Heart left ventricle (tissue), 16 donors: ENCODE measurements around the gene SLC9A9. TPM values are rescaled to one million over a fixed set of nuclear protein-coding genes. Genes with fewer than 3 reads are reported as not detected.

Experiments used
- ATAC-seq, 4 donors: fragments of 200-7000 bp; cut with Tn5 transposase; one replicate each; pipeline ENCODE4 v1.9.1; 2020 to 2022; ENCODE audit warnings: moderate library complexity in 4 of 4, mild to moderate bottlenecking in 3 of 4, moderate number of reproducible peaks in 1 of 4
- DNase-seq, 5 donors: peaks; one replicate each; pipeline ENCODE4 v3.0.0-alpha.2; 2020
- H3K27ac ChIP-seq, 12 donors: fragments of 200-600 bp; sonication (generic) in 4 of 12; one replicate each; pipeline versions ENCODE4 v1.5.0 to v1.8.0; 2016 to 2022; ENCODE audit warnings: mild to moderate bottlenecking in 2 of 12
- H3K27me3 ChIP-seq, 9 donors: fragments of 200-600 bp; sonication (generic) in 2 of 9; one replicate each; pipeline versions ENCODE4 v1.5.1 to v1.8.0; 2016 to 2022; ENCODE audit warnings: mild to moderate bottlenecking in 3 of 9
- H3K36me3 ChIP-seq, 9 donors: fragments of 200-600 bp; sonication (generic) in 2 of 9; one replicate each; pipeline versions ENCODE4 v1.5.0 to v1.8.0; 2018 to 2022; ENCODE audit warnings: mild to moderate bottlenecking in 2 of 9
- H3K4me1 ChIP-seq, 12 donors: fragments of 200-600 bp; sonication (generic) in 4 of 12; one replicate each; pipeline versions ENCODE4 v1.5.0 to v1.8.0; 2016 to 2022; ENCODE audit warnings: mild to moderate bottlenecking in 3 of 12
- H3K4me3 ChIP-seq, 12 donors: fragments of 200-600 bp; sonication (generic) in 4 of 12; one replicate each; pipeline versions ENCODE4 v1.5.0 to v1.8.0; 2017 to 2022; ENCODE audit warnings: mild to moderate bottlenecking in 9 of 12, moderate library complexity in 4 of 12
- H3K9me3 ChIP-seq, 12 donors: fragments of 200-600 bp; sonication (generic) in 4 of 12; one replicate each; pipeline versions ENCODE4 v1.5.0 to v1.8.0; 2016 to 2022; ENCODE audit warnings: mild to moderate bottlenecking in 1 of 12
- CTCF ChIP-seq, 12 donors: fragments of 200-600 bp; sonication (generic) in 4 of 12; IDR thresholded peaks; one replicate each; pipeline versions ENCODE4 v1.5.0 to v1.8.0; 2018 to 2022; ENCODE audit warnings: antibody characterized with exemption in 12 of 12, mild to moderate bottlenecking in 5 of 12
- POLR2A ChIP-seq, 2 donors: fragments of 450-650 bp; IDR thresholded peaks; one replicate each; pipeline ENCODE4 v1.6.1; 2017; ENCODE audit warnings: antibody characterized with exemption in 2 of 2, mild to moderate bottlenecking in 2 of 2, moderate library complexity in 2 of 2
- whole genome bisulfite sequencing, 4 donors: extraction: QIAGEN DNeasy Blood & Tissue Kit in 2 of 4; methylation state at CpG; one replicate each; pipeline versions ENCODE4 v1.1.5 to v1.1.7; 2013 to 2018; 5-methylcytosine and 5-hydroxymethylcytosine counted together
- intact Hi-C, 10 donors: fragments of 100-400 bp; cut with DNase I; formaldehyde crosslinking; loops; one replicate each; pipeline versions ENCODE4 v1.11.1 to v1.14.2; 2022
- polyA plus RNA-seq, 2 donors: library from polyadenylated mRNA; stranded (reverse); fragments of 200-250 nt; gene quantifications; one replicate each; pipeline ENCODE4 v1.2.3, GENCODE V29; 2013
- total RNA-seq, 9 donors: library from RNA; depleted of rRNA in 2 of 9; stranded (reverse); fragments of >200 nt in 2 of 9; fragmentation: NEBNext Ultra II Directional in 3 of 9; extraction: Animal tissue kit (Norgen Biotek cat#: 25700) in 3 of 9; gene quantifications; one replicate each; pipeline versions ENCODE4 v1.1.0 to v1.2.4, GENCODE V29; 2016 to 2023
- donor health status: ischemic (EF 13 %, LVEDD 7.1; RV severe dilation, severe dysfunction).
- donor health status: healthy with polysubstance abuse.
- donor health status: DM: no; HTN: yes; CAD: no.
- donor health status: DM: no; HTN: no; CAD: no.
- donor health status: ischemic (EF 25% LVEDD 6.9; RV normal size, moderate dysfunction).
- donor health status: ischemic (EF 25% LVEDD 5.7; RV mildly dilated, moderate dysfunction).
- donor health status: healthy.
- donor health status: DM: yes; HTN: yes; CAD: no.
- donor health status: ischemic (EF 35%, LVEDD 5.7; RV mildly dilated, moderate dysfunction).
- donor health status: nonischemic (EF 11% LVEDD 7.7; RV severe dilation, severe dysfunction).
- donor health status: DM: yes; HTN: yes; CAD: no.
- donor health status: PGD.
- donor health status: ischemic (EF 29% LVEDD 5.4; RV normal size, mild dysfunction).
- donor health status: nonischemic (EF 23%, LVEDD 6.1; RV moderate dilation, normal function).

SLC9A9 gene
- total and polyA plus RNA-seq, 11 donors = 0.76 to 17.5 (median 3.3) TPM

GRCh38 chr3:143827425-143827824 lies 20.8 kb downstream of the SLC9A9 start:
- H3K4me1 ChIP-seq = peaks cover 0 to 65% (median 3%) of the 10 kb centered on the region in 12 donors
- intact Hi-C loops = no loop called here
- H3K27ac ChIP-seq = peak overlapping the region in 2 of 12 donors; percentile 44 to 90
- no peak overlapping the region for H3K4me3 ChIP-seq
- no peak for DNase-seq
- H3K27me3 ChIP-seq = no peaks in the 10 kb centered on the region
- no peaks in the 10 kb centered on the region for H3K9me3 ChIP-seq
- TF ChIP-seq POLR2A (IDR thresholded peaks at IDR 0.05) (no peak), CTCF (IDR thresholded peaks at IDR 0.05) (no peak)
- 87 to 92% (median 92%) methylated on average over 2 of the region's 2 CpGs for WGBS, 4 donors
- no peak for ATAC-seq
- H3K36me3 ChIP-seq = peaks cover 0 to 3% (median 0%) of the 10 kb centered on the region in 9 donors

- H3K36me3 ChIP-seq = peaks cover 0 to 3% (median 0%) of the 10 kb centered on the region in 9 donors
- ATAC-seq (peak; percentile 18 to 82 (median 66)), DNase-seq (peak in 1 of 5 donors; percentile 24)
- no peak for TF ChIP-seq POLR2A (IDR thresholded peaks at IDR 0.05)
- intact Hi-C loops = no loop called here
- no peaks in the 10 kb centered on the region for H3K9me3 ChIP-seq
- peak overlapping the region in 2 of 12 donors; percentile 33 to 90 for H3K27ac ChIP-seq
- no peak overlapping the region for H3K4me3 ChIP-seq
- H3K27me3 ChIP-seq = no peaks in the 10 kb centered on the region
- WGBS, 4 donors = 39 to 68% (median 56%) methylated on average over 1 of the region's 1 CpG
- H3K4me1 ChIP-seq = peaks cover 0 to 65% (median 1%) of the 10 kb centered on the region in 12 donors
Observed at GRCh38 chr3:143826296-143826695, 22.0 kb downstream of the SLC9A9 start.

- peak overlapping the region in 2 of 12 donors; percentile 33 to 90 for H3K27ac ChIP-seq
- peak overlapping the region in 1 of 12 donors; percentile 10 for H3K4me3 ChIP-seq
- 34 to 53% (median 43%) methylated on average over 3 of the region's 3 CpGs for WGBS, 4 donors
- intact Hi-C loops = no loop called here
- H3K27me3 ChIP-seq = no peaks in the 10 kb centered on the region
- H3K4me1 ChIP-seq = peaks cover 0 to 65% (median 0%) of the 10 kb centered on the region in 12 donors
- TF ChIP-seq POLR2A (IDR thresholded peaks at IDR 0.05) (no peak), CTCF (IDR thresholded peaks at IDR 0.05) (no peak)
- DNase-seq = no peak
- ATAC-seq = peak in 3 of 4 donors; percentile 22 to 64 (median 50)
- peaks cover 0 to 3% (median 0%) of the 10 kb centered on the region in 9 donors for H3K36me3 ChIP-seq
- no peaks in the 10 kb centered on the region for H3K9me3 ChIP-seq
Observed at GRCh38 chr3:143825513-143825912, 22.8 kb downstream of the SLC9A9 start.

- DNase-seq (no peak), ATAC-seq (no peak)
- intact Hi-C loops = no loop called here
- H3K36me3 ChIP-seq = peaks cover 0 to 3% (median 0%) of the 10 kb centered on the region in 9 donors
- H3K4me3 ChIP-seq = no peak overlapping the region
- H3K9me3 ChIP-seq = no peaks in the 10 kb centered on the region
- H3K27ac ChIP-seq = peak overlapping the region in 2 of 12 donors; percentile 33 to 90
- 66 to 72% (median 67%) methylated on average over 3 of the region's 3 CpGs for WGBS, 4 donors
- H3K27me3 ChIP-seq = no peaks in the 10 kb centered on the region
- TF ChIP-seq POLR2A (IDR thresholded peaks at IDR 0.05) (no peak), CTCF (IDR thresholded peaks at IDR 0.05) (no peak)
- H3K4me1 ChIP-seq = peaks cover 0 to 65% (median 0%) of the 10 kb centered on the region in 12 donors
Observed at GRCh38 chr3:143824735-143825385, 23.4 kb downstream of the SLC9A9 start.
